ENCODE measurements around the gene PDE8A. TPM values are rescaled to one million over a fixed set of nuclear protein-coding genes. Genes with fewer than 3 reads are reported as not detected.

Gene PDE8A
- total and polyA plus RNA-seq, 2 of the 4 experiments (the other 2 are of a cell fraction), result 32.4 to 35.9 TPM

- intact Hi-C loops (cut with micrococcal nuclease), result no loop called here
- Histone ChIP-seq H4K20me1 (ENCODE audit: insufficient read depth, low read length) (no peaks in the 10 kb centered on the region), H2AFZ (replicated peaks; ENCODE audit: low read length, poor library complexity) (no peak overlapping the region), H3K36me3 (ENCODE audit: control insufficient read depth, insufficient read depth, low read length) (no peaks in the 10 kb centered on the region), H3K9ac (ENCODE audit: low read depth, low read length) (no peak overlapping the region), H2BK15ac (ENCODE audit: low read depth, low read length) (no peak overlapping the region), H2AK5ac (ENCODE audit: low read depth, low read length) (no peak overlapping the region), H3K23ac (ENCODE audit: low read depth, low read length) (no peak overlapping the region), H3K27me3 (ENCODE audit: control insufficient read depth, insufficient read depth, low read length) (no peaks in the 10 kb centered on the region; the same call in 1 of the 2 replicates), H4K8ac (ENCODE audit: low read depth in 2 of 2, low read length in 2 of 2) (no peak overlapping the region), H2BK120ac (ENCODE audit: low read depth, low read length) (no peak overlapping the region), H2AK9ac (replicated peaks; ENCODE audit: low read depth, low read length, poor library complexity) (no peak overlapping the region), H2BK20ac (ENCODE audit: low read depth, low read length) (no peak overlapping the region), H3K18ac (ENCODE audit: low read depth, low read length) (no peak overlapping the region), H4K91ac (ENCODE audit: insufficient read depth, low read depth, low read length) (no peak overlapping the region), H3K4me1 (ENCODE audit: control insufficient read depth, insufficient read depth, low read length) (no peaks in the 10 kb centered on the region), H4K5ac (ENCODE audit: low read depth, low read length) (no peak overlapping the region), H3K4me2 (ENCODE audit: low read depth, low read length) (no peak overlapping the region), H3K9me1 (ENCODE audit: insufficient read depth, low read length) (peaks cover 9% of the 10 kb centered on the region; the same call in 1 of the 2 replicates), H3K14ac (replicated peaks; ENCODE audit: low read depth, low read length) (no peak overlapping the region), H3K27ac (ENCODE audit: insufficient read depth, low read length) (no peak overlapping the region), H2BK5ac (ENCODE audit: low read depth, low read length, poor library complexity, severe bottlenecking) (no peak overlapping the region), H3K9me3 (ENCODE audit: control insufficient read depth, insufficient read depth, low read length) (no peaks in the 10 kb centered on the region), H3K79me1 (ENCODE audit: low read depth in 1 of 2, low read length in 2 of 2) (no peaks in the 10 kb centered on the region), H3K4ac (ENCODE audit: low read depth, low read length) (no peak overlapping the region), H3K4me3 (ENCODE audit: insufficient read depth, low read depth, low read length) (no peak overlapping the region), H3K56ac (ENCODE audit: extremely low read depth, insufficient read depth, low read length) (no peak overlapping the region)
- ChIA-PET CTCF (interaction anchor here (0.8 kb wide), 1 partner anchor 14 kb away, joined by 3 read pairs; no protein-coding TSS in a partner anchor), POLR2A (ENCODE audit: unreplicated experiment) (no interaction called here)
- 80% methylated on average over 1 of the region's 2 CpGs; no CpG with 5 or more reads in 1 of the 2 experiments for WGBS, 2 experiments (ENCODE audit: extremely low coverage in 2 of 2, insufficient read length in 1 of 2)
- in situ Hi-C loops (cut with MboI; ENCODE audit: low sequenced_read_pairs), result no loop called here
- no peak for DNase-seq
- dilution Hi-C loops (cut with HindIII; ENCODE audit: low sequenced_read_pairs, unreplicated experiment), result no loop called here
- no peak for ATAC-seq (ENCODE audit: low read depth)
- TF ChIP-seq NFE2L2 (IDR thresholded peaks at IDR 0.05; ENCODE audit: low read depth, low read length) (no peak), CEBPB (IDR thresholded peaks at IDR 0.05; ENCODE audit: low read depth, low read length) (no peak), MAFK (IDR thresholded peaks at IDR 0.05; ENCODE audit: low read depth, low read length) (no peak), MXI1 (IDR thresholded peaks at IDR 0.05; ENCODE audit: borderline replicate concordance, low read depth, low read length) (no peak)
- BruUV-seq (replicated peaks), result no TSS peak
Measured at GRCh38 chr15:84942456-84942855, 39.2 kb upstream of the PDE8A start.
